CD8-positive, alpha-beta memory T cell (primary cell): ENCODE measurements around the gene OTUB1. TPM values are rescaled to one million over a fixed set of nuclear protein-coding genes. Genes with fewer than 3 reads are reported as not detected.

Experiments used
- CTCF ChIA-PET: fragments of 350-600 bp; sonication (Branson Sonifier 250); formaldehyde crosslinking; loops from one replicate; lab custom pipeline; 2021; ENCODE audit warnings: antibody characterized with exemption; lab: Charles Lee
- POLR2A ChIA-PET: fragments of 350-600 bp; sonication (Branson Sonifier 250); formaldehyde crosslinking; loops from one replicate; lab custom pipeline; 2021; ENCODE audit warnings: antibody characterized with exemption; lab: Charles Lee
- DNase-seq, 5 donors: peaks; one replicate each; pipeline versions ENCODE4 v3.0.0 to v3.0.0-alpha.2; 2020 to 2022; ENCODE audit warnings: mixed read lengths in 1 of 5
- H3K27ac ChIP-seq: one replicate; pipeline ENCODE4 v1.7.0; 2013; ENCODE audit warnings: low read depth, mild to moderate bottlenecking, low read length, moderate library complexity
- H3K27me3 ChIP-seq: 2 replicates; pipeline ENCODE4 v1.7.0; 2013; ENCODE audit warnings: low read length, mild to moderate bottlenecking; ENCODE audit not compliant: insufficient read depth, poor library complexity, severe bottlenecking
- H3K36me3 ChIP-seq: 2 replicates; pipeline ENCODE4 v1.7.0; 2013; ENCODE audit warnings: mild to moderate bottlenecking, low read length, moderate library complexity; ENCODE audit not compliant: insufficient read depth
- H3K4me1 ChIP-seq: 2 replicates; pipeline ENCODE4 v1.7.0; 2013; ENCODE audit warnings: mild to moderate bottlenecking, low read length, moderate library complexity; ENCODE audit not compliant: insufficient read depth
- H3K4me3 ChIP-seq: 2 replicates; pipeline ENCODE4 v1.7.0; 2013; ENCODE audit warnings: mild to moderate bottlenecking, low read length
- H3K9me3 ChIP-seq: 2 replicates; pipeline ENCODE4 v1.7.0; 2013; ENCODE audit warnings: mild to moderate bottlenecking, low read length
- H3K27ac Mint-ChIP-seq, 8 donors: one replicate each; pipeline ENCODE4 v1.8.0; 2020 to 2021; ENCODE audit warnings: mixed read lengths in 8 of 8, mild to moderate bottlenecking in 6 of 8, inconsistent platforms in 3 of 8, moderate library complexity in 3 of 8
- H3K27me3 Mint-ChIP-seq, 2 donors: one replicate each; pipeline ENCODE4 v1.8.0; 2020 to 2021; ENCODE audit warnings: mixed read lengths in 2 of 2, mild to moderate bottlenecking in 1 of 2, moderate library complexity in 1 of 2
- H3K36me3 Mint-ChIP-seq, 3 donors: one replicate each; pipeline ENCODE4 v1.8.0; 2020 to 2021; ENCODE audit warnings: mixed read lengths in 3 of 3, inconsistent platforms in 1 of 3, mild to moderate bottlenecking in 1 of 3
- H3K4me1 Mint-ChIP-seq, 3 donors: one replicate each; pipeline ENCODE4 v1.8.0; 2020 to 2021; ENCODE audit warnings: mixed read lengths in 3 of 3, inconsistent platforms in 1 of 3, mild to moderate bottlenecking in 1 of 3
- H3K4me3 Mint-ChIP-seq, 7 donors: one replicate each; pipeline ENCODE4 v1.8.0; 2020 to 2021; ENCODE audit warnings: mixed read lengths in 7 of 7, mild to moderate bottlenecking in 6 of 7, moderate library complexity in 4 of 7, inconsistent platforms in 2 of 7
- H3K9me3 Mint-ChIP-seq, 5 donors: one replicate each; pipeline ENCODE4 v1.8.0; 2020 to 2022; ENCODE audit warnings: mixed read lengths in 5 of 5, mild to moderate bottlenecking in 3 of 5, moderate library complexity in 2 of 5, inconsistent platforms in 1 of 5
- polyA plus RNA-seq: library from polyadenylated mRNA; unstranded; fragments of 300-500 nt; fragmentation: Illumina TruSeq; gene quantifications from one replicate; pipeline ENCODE4 v1.2.3, GENCODE V29; 2021
- total RNA-seq, 2 experiments: library from RNA; stranded (reverse); gene quantifications; one replicate each; pipeline ENCODE4 v1.2.3, GENCODE V29; 2021

OTUB1 gene
- total RNA-seq (10 to 100 TPM; 75.8 to 85.0 TPM), polyA plus RNA-seq (135 TPM)

GRCh38 chr11:63986156-63986931 is at the start of gene OTUB1:
Gene OTUB1 (plus strand): TSS chr11:63986438. CDS start chr11:63986457, 19 bp downstream.
- peaks cover 22% of the 10 kb centered on the region for H3K4me1 ChIP-seq
- ChIA-PET CTCF (interaction anchor here (0.9 to 1.7 kb wide), 4 partner anchors 14 to 331 kb away, joined by 3 to 7 read pairs (median 4); partner anchors contain the start of genes PRDX5 and TRMT112), POLR2A (interaction anchor here (0.8 to 2.2 kb wide), 5 partner anchors 12 to 148 kb away, joined by 3 to 9 read pairs (median 3); partner anchors contain the start of genes COX8A and MARK2)
- peaks cover 12% of the 10 kb centered on the region for H3K36me3 ChIP-seq
- Mint-ChIP-seq H3K4me1 (peaks cover 27 to 41% (median 37%) of the 10 kb centered on the region in 3 donors), H3K9me3 (no peaks in the 10 kb centered on the region), H3K27me3 (no peaks in the 10 kb centered on the region), H3K27ac (peak within 1 kb of the TSS; percentile 98 to 100 (median 99)), H3K4me3 (peak within 1 kb of the TSS; percentile 96 to 99 (median 99)), H3K36me3 (peaks cover 0 to 35% (median 2%) of the 10 kb centered on the region in 3 donors)
- H3K27ac ChIP-seq: peak within 1 kb of the TSS; percentile 94
- peak; percentile 81 to 93 (median 84) for DNase-seq
- peak within 1 kb of the TSS; percentile 85 for H3K4me3 ChIP-seq
- no peaks in the 10 kb centered on the region for H3K9me3 ChIP-seq
- no peaks in the 10 kb centered on the region for H3K27me3 ChIP-seq

GRCh38 chr11:63937713-63938478 is 48.3 kb upstream of the OTUB1 start:
- Mint-ChIP-seq H3K4me1 (peaks cover 22 to 26% (median 26%) of the 10 kb centered on the region in 3 donors), H3K9me3 (no peaks in the 10 kb centered on the region), H3K36me3 (peaks cover 0 to 12% (median 0%) of the 10 kb centered on the region in 3 donors), H3K27ac (peak overlapping the region; percentile 64 to 96 (median 92)), H3K27me3 (no peaks in the 10 kb centered on the region), H3K4me3 (peak overlapping the region; percentile 85 to 92 (median 89))
- peak in 1 of 5 donors; percentile 29 for DNase-seq
- ChIA-PET CTCF (interaction anchor here (4.2 kb wide), 1 partner anchor 99 kb away, joined by 21 read pairs; the partner anchor contains the start of gene MARK2), POLR2A (interaction anchor here (0.6 kb wide), 2 partner anchors 93 to 1199 kb away, joined by 3 read pairs; no protein-coding TSS in a partner anchor)
- Histone ChIP-seq H3K4me3 (peak overlapping the region; percentile 87), H3K27me3 (no peaks in the 10 kb centered on the region), H3K9me3 (no peaks in the 10 kb centered on the region), H3K4me1 (peaks cover 15% of the 10 kb centered on the region), H3K27ac (peak overlapping the region; percentile 53), H3K36me3 (no peaks in the 10 kb centered on the region)

- H3K36me3 Mint-ChIP-seq: peaks cover 0 to 12% (median 0%) of the 10 kb centered on the region in 3 donors
- ChIA-PET POLR2A (interaction anchor here (0.6 to 1.0 kb wide), 3 partner anchors 13 to 1198 kb away, joined by 3 to 5 read pairs (median 4); partner anchors contain the start of gene MARK2), CTCF (interaction anchor here (4.2 kb wide), 1 partner anchor 100 kb away, joined by 21 read pairs; the partner anchor contains the start of gene MARK2)
- Histone ChIP-seq H3K4me3 (peak within 1 kb of the TSS; percentile 87), H3K36me3 (no peaks in the 10 kb centered on the region), H3K27ac (peak within 1 kb of the TSS; percentile 59), H3K4me1 (peaks cover 15% of the 10 kb centered on the region), H3K27me3 (no peaks in the 10 kb centered on the region), H3K9me3 (no peaks in the 10 kb centered on the region)
- peak; percentile 86 to 96 (median 94) for DNase-seq
- peaks cover 22 to 27% (median 26%) of the 10 kb centered on the region in 3 donors for H3K4me1 Mint-ChIP-seq
- H3K27ac Mint-ChIP-seq: peak within 1 kb of the TSS; percentile 64 to 97 (median 93)
- no peaks in the 10 kb centered on the region for H3K9me3 Mint-ChIP-seq
- peak within 1 kb of the TSS; percentile 85 to 92 (median 89) for H3K4me3 Mint-ChIP-seq
- no peaks in the 10 kb centered on the region for H3K27me3 Mint-ChIP-seq
These were observed 47.5 kb upstream of the OTUB1 start, which contains the start of gene NAA40 for GRCh38 chr11:63938479-63939396. Gene NAA40 (plus strand): TSS chr11:63939002. CDS start chr11:63939097, 95 bp downstream.

- H3K9me3 Mint-ChIP-seq: no peaks in the 10 kb centered on the region
- Histone ChIP-seq H3K27ac (peak overlapping the region; percentile 59), H3K4me1 (peaks cover 15% of the 10 kb centered on the region), H3K4me3 (peak overlapping the region; percentile 71), H3K9me3 (no peaks in the 10 kb centered on the region), H3K36me3 (no peaks in the 10 kb centered on the region), H3K27me3 (no peaks in the 10 kb centered on the region)
- CTCF ChIA-PET: interaction anchor here (4.2 kb wide), 1 partner anchor 101 kb away, joined by 21 read pairs; the partner anchor contains the start of gene MARK2
- peaks cover 0 to 16% (median 0%) of the 10 kb centered on the region in 3 donors for H3K36me3 Mint-ChIP-seq
- POLR2A ChIA-PET: interaction anchor here (1.0 kb wide), 2 partner anchors 12 to 101 kb away, joined by 4 to 5 read pairs; partner anchors contain the start of gene MARK2
- DNase-seq: peak in 1 of 5 donors; percentile 22
- H3K27ac Mint-ChIP-seq: peak overlapping the region; percentile 57 to 97 (median 82)
- H3K4me1 Mint-ChIP-seq: peaks cover 28 to 33% (median 33%) of the 10 kb centered on the region in 3 donors
- no peaks in the 10 kb centered on the region for H3K27me3 Mint-ChIP-seq
- peak overlapping the region; percentile 85 to 92 (median 89) for H3K4me3 Mint-ChIP-seq
These were observed 46.8 kb upstream of the OTUB1 start for GRCh38 chr11:63939397-63939891.

- Histone ChIP-seq H3K9me3 (no peaks in the 10 kb centered on the region), H3K27me3 (no peaks in the 10 kb centered on the region), H3K27ac (no peak overlapping the region), H3K4me1 (peaks cover 15% of the 10 kb centered on the region), H3K36me3 (no peaks in the 10 kb centered on the region), H3K4me3 (no peak overlapping the region)
- H3K27me3 Mint-ChIP-seq: no peaks in the 10 kb centered on the region
- ChIA-PET POLR2A (no interaction called here), CTCF (no interaction called here)
- peak overlapping the region in 6 of 7 donors; percentile 14 to 87 (median 78) for H3K4me3 Mint-ChIP-seq
- H3K36me3 Mint-ChIP-seq: peaks cover 0 to 16% (median 0%) of the 10 kb centered on the region in 3 donors
- DNase-seq: no peak
- H3K27ac Mint-ChIP-seq: peak overlapping the region in 5 of 8 donors; percentile 12 to 74 (median 38)
- H3K4me1 Mint-ChIP-seq: peaks cover 29 to 37% (median 36%) of the 10 kb centered on the region in 3 donors
- H3K9me3 Mint-ChIP-seq: no peaks in the 10 kb centered on the region
These were observed 45.5 kb upstream of the OTUB1 start for GRCh38 chr11:63940786-63941185.

GRCh38 chr11:63941901-63942300 is 44.3 kb upstream of the OTUB1 start:
- no peaks in the 10 kb centered on the region for H3K27me3 Mint-ChIP-seq
- Histone ChIP-seq H3K4me3 (no peak overlapping the region), H3K4me1 (peaks cover 15% of the 10 kb centered on the region), H3K9me3 (no peaks in the 10 kb centered on the region), H3K27ac (no peak overlapping the region), H3K36me3 (no peaks in the 10 kb centered on the region), H3K27me3 (no peaks in the 10 kb centered on the region)
- H3K36me3 Mint-ChIP-seq: peaks cover 0 to 26% (median 0%) of the 10 kb centered on the region in 3 donors
- H3K27ac Mint-ChIP-seq: peak overlapping the region in 4 of 8 donors; percentile 36 to 74 (median 54)
- POLR2A ChIA-PET: interaction anchor here (0.6 to 0.9 kb wide), 2 partner anchors 110 to 173 kb away, joined by 3 to 5 read pairs; no protein-coding TSS in a partner anchor
- H3K4me1 Mint-ChIP-seq: peaks cover 30 to 39% (median 39%) of the 10 kb centered on the region in 3 donors
- no peak for DNase-seq
- CTCF ChIA-PET: interaction anchor here (1.1 to 12.8 kb wide), 3 partner anchors 9 to 104 kb away, joined by 4 to 225 read pairs (median 4); partner anchors contain the start of gene MARK2
- peak overlapping the region in 1 of 7 donors; percentile 85 for H3K4me3 Mint-ChIP-seq
- no peaks in the 10 kb centered on the region for H3K9me3 Mint-ChIP-seq
